Measurements from ENCODE around the gene SMIM41.

The SMIM41 gene

GRCh38 chr12:52050758-52051541 is 28.6 kb upstream of the SMIM41 start, which contains the start of gene NR4A1:
Gene NR4A1, plus strand, starts transcription at chr12:52051442. Its CDS starts 2,887 bp downstream, at chr12:52054329.
- peak; percentile 87 for DNase-seq (ENCODE audit: low spot score)

GRCh38 chr12:52052468-52053186 is 26.9 kb upstream of the SMIM41 start:
- no peak for DNase-seq (ENCODE audit: low spot score)

DNA sequence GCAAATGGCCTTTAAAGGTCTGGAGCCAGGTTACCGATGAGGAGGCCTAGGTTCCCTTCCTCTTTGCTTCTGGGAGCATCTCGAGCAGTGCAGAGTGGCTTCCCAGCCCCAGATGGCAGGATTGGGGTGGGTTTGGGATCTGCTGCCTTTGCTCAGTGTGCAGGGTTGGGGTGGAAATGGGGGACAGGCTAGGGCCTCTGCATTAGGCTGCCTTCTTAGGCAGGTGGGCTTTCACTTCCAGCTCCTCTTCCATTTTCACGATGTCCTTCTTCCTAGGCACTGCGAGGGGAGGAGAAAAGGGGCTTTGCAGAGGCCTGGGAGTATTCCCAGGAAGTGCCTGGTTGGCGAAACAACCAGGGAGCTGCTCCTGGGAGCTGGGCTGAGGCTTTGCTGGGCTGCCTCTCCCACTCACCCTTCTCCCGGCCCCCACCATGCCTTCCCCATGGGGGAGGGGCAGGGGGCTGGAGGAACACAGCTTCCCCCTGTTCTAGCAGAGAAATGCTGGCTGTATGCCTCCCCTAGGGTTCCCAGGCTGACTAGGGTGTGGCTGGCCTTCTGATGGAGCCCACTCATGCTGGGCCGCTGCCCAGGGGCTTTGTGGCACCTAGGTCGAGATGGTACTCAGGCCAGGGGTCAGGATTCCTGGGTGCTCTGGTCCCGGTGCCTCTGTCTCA is 25.8 kb upstream of the SMIM41 start:
- no peak for DNase-seq (ENCODE audit: low spot score)

GRCh38 chr12:52054231-52054832 is 25.2 kb upstream of the SMIM41 start:
- no peak for DNase-seq (ENCODE audit: low spot score)

GRCh38 chr12:52054833-52055730 is 24.4 kb upstream of the SMIM41 start:
- DNase-seq (ENCODE audit: low spot score): no peak

GRCh38 chr12:52055731-52056711 is 23.5 kb upstream of the SMIM41 start:
- peak; percentile 87 for DNase-seq (ENCODE audit: low spot score)

GRCh38 chr12:52056801-52057637 is 22.5 kb upstream of the SMIM41 start:
- DNase-seq (ENCODE audit: low spot score): no peak

- no peak for DNase-seq (ENCODE audit: low spot score)
Measured at GRCh38 chr12:52057638-52058576, 21.6 kb upstream of the SMIM41 start.

GRCh38 chr12:52058631-52059361 is 20.7 kb upstream of the SMIM41 start:
- DNase-seq (ENCODE audit: low spot score): no peak

- no peak for DNase-seq (ENCODE audit: low spot score)
Measured at GRCh38 chr12:52059582-52060497, 19.7 kb upstream of the SMIM41 start.

DNA sequence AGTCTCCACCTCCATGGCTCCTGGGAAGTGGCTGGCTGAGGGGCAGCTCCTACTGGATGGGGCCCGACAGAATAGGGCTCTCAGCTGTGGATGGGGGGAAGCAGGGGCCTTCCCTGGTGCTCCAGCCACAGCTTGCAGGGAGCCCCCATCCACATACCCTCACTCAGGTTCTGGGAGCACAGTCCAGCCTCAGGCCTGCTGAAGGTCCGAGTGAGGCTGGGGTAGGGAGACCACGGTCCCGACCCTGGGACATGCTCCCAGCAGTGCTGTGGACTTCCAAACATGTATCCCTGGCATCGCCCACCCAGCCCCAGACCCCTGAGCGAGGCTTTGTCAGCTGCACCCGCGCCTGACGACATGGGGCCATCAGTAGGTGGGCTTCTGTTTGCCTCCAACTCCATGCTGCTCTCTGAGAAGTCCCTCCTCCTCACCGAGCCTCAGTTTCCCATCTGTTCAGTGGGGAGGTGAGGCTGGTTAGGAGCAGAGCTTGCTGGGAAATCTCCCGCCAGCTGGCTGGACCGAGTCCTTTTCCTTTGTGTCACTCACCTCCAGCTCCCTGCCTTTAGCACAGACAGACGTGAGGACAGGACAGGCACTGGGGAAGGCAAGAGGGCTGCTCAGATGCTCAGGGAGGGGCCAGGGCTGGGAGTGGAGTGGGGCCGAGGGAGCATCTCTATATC is 18.9 kb upstream of the SMIM41 start:
- no peak for DNase-seq (ENCODE audit: low spot score)

DNA sequence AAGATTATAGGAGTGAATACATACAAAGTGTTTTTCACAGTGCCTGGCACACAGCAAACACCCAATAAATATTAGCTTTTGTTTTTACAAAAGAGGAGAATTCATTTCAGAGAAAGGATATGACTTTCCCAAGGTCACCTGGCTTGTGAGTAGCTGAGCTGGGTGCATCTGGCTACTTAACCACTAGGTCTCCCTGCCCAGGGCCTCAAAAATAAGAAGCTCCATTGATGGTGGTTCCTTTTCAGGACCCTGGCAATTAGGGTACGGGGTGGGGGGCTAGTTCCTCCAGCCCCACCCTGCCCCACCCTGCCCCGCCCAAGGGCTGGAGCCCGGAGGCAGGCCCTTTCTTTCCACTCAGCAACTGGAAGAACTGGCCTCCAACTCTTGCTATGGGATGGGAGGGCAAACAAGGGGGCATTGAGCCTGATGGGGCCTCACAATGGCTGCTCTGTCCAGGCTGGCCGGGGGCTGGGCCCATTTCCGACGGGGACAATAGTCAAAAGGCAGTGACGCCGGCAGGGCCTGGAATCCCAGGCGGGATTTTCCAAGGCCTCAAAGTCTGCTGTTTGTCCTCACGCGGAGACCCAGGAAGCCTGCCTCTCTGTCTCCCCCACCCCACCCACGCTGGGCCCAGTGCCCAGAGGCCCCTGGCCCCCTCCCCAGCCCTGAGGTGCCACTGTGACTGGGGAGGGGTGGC is 17.9 kb upstream of the SMIM41 start:
- peak; percentile 98 for DNase-seq (ENCODE audit: low spot score)

DNA sequence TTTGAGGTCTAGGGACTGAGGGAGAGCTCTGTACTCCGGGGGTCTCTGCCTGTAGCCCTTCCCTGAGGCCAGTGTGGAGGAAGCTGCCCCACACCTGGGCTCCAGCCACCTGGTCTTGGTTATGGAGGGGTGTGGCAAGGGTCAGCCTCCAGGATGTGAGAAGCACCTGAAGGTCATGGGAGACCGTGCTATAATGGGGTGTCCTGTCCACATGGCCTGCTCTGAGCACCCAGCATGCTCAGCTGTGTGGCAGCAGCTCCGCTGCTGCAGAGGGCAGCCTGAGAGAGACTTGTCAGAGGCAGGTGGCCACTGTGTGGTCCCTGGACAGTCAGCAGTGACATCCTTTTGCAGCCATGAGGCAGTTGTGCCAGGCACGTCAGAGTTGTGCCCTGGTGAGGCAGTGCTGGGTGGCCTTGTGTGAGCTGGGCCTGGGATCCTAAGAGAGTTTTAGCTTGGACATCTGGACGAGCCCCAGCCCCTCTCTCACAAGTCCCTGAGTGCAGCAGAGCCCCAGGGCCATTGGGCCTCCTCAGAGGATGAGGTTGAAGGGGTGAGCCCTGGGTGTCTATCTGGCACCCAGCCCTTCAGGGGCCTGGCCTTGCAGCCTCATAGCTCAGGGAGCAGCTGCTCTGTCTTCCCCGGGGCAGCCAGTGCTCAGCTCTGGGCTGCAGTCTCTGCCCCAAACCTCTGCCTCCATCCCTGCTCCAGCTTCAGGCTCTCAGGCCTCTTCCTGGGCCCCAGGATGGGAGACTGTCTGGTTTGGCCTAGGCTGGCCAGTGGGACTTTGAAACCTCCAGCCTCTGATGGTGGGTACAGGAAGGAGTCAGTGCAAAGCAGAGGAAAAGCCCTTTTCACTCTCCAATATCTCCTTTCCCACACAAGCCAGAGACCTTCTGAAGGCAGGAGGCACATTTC is 17.1 kb upstream of the SMIM41 start:
- DNase-seq (ENCODE audit: low spot score): no peak
